Gastrocnemius medialis (tissue), 4 donors: Measurements from ENCODE around the gene ROR2.

Experiments
- CTCF ChIP-seq, 5 experiments: fragments of 450-650 bp in 3 of 5; fragments of 200-600 bp in 2 of 5; sonication (generic) in 2 of 5; IDR thresholded peaks in 4 of 5; conservative IDR thresholded peaks in 1 of 5; 1 replicate in 4 of 5; 2 replicates in 1 of 5; pipeline ENCODE4 v1.5.1; 2016 to 2019; ENCODE audit warnings: antibody characterized with exemption in 5 of 5, mild to moderate bottlenecking in 3 of 5, moderate library complexity in 3 of 5
- POLR2A ChIP-seq, 2 donors: fragments of 450-650 bp; IDR thresholded peaks; one replicate each; pipeline ENCODE4 v1.6.1; 2017; ENCODE audit warnings: antibody characterized with exemption in 2 of 2, mild to moderate bottlenecking in 2 of 2, moderate library complexity in 2 of 2

GRCh38 chr9:91724068-91724440 is 226.0 kb downstream of the ROR2 start:
- TF ChIP-seq CTCF (IDR thresholded peaks at IDR 0.05 in 4 of 5, conservative IDR thresholded peaks at IDR 0.05 in 1 of 5): no peak
- no peak for TF ChIP-seq POLR2A (IDR thresholded peaks at IDR 0.05)
